Inflammatory macrophage treated with lipopolysaccharide for 1 hour (primary cell): ENCODE results near the gene RASGEF1C.

Experiments
- DNase-seq, 2 donors: peaks; one replicate each; pipeline ENCODE4 v3.0.0-alpha.2; 2020 to 2022

The RASGEF1C gene

GRCh38 chr5:180157866-180158265, 51.1 kb downstream of the RASGEF1C start:
- no peak for DNase-seq

GRCh38 chr5:180156141-180156540, 52.9 kb downstream of the RASGEF1C start:
- DNase-seq, result no peak

GRCh38 chr5:180155365-180155926, 53.6 kb downstream of the RASGEF1C start:
- no peak for DNase-seq

GRCh38 chr5:180154821-180155364, 54.1 kb downstream of the RASGEF1C start:
- no peak for DNase-seq

- no peak for DNase-seq
These were observed 55.0 kb downstream of the RASGEF1C start for GRCh38 chr5:180153991-180154390.

GRCh38 chr5:180153099-180153498, 55.9 kb downstream of the RASGEF1C start:
- no peak for DNase-seq

- no peak for DNase-seq
These were observed 65.2 kb downstream of the RASGEF1C start for GRCh38 chr5:180143656-180144364.

GRCh38 chr5:180142824-180143610, 66.0 kb downstream of the RASGEF1C start:
- DNase-seq, result no peak

- DNase-seq, result no peak
These were observed 66.8 kb downstream of the RASGEF1C start for GRCh38 chr5:180142021-180142765.

GRCh38 chr5:180141068-180141660, 67.8 kb downstream of the RASGEF1C start:
- DNase-seq, result no peak

GRCh38 chr5:180140571-180140970, 68.4 kb downstream of the RASGEF1C start:
- DNase-seq, result no peak

GRCh38 chr5:180140079-180140554, 68.9 kb downstream of the RASGEF1C start:
- no peak for DNase-seq

- DNase-seq, result no peak
These were observed 69.3 kb downstream of the RASGEF1C start for GRCh38 chr5:180139731-180140055.

GRCh38 chr5:180138976-180139730, 69.9 kb downstream of the RASGEF1C start:
- no peak for DNase-seq

- no peak for DNase-seq
These were observed 70.6 kb downstream of the RASGEF1C start for GRCh38 chr5:180138214-180138975.

- no peak for DNase-seq
These were observed 71.4 kb downstream of the RASGEF1C start for GRCh38 chr5:180137401-180138213.

- DNase-seq, result no peak
These were observed 72.2 kb downstream of the RASGEF1C start for GRCh38 chr5:180136630-180137381.

GRCh38 chr5:180135967-180136629, 72.9 kb downstream of the RASGEF1C start:
- DNase-seq, result no peak
